Right lung (tissue), 5 donors: ENCODE measurements around the gene BCAR1. TPM values are rescaled to one million over a fixed set of nuclear protein-coding genes. Genes with fewer than 3 reads are reported as not detected.

ENCODE experiments used
- DNase-seq, 2 donors: peaks; one replicate each; pipeline ENCODE4 v3.0.0-alpha.2; 2013
- polyA plus RNA-seq, 5 donors: library from polyadenylated mRNA; unstranded; fragments of 120-200 nt; gene quantifications; one replicate each; pipeline versions ENCODE4 v1.2.1 to v1.2.3, GENCODE V29; 2013; ENCODE audit warnings: inconsistent platforms in 1 of 5, low replicate concordance in 1 of 5; ENCODE audit not compliant: insufficient read length in 5 of 5, insufficient read depth in 1 of 5

BCAR1 gene
- polyA plus RNA-seq, 5 donors: 32.6 to 76.2 (median 54.7) TPM

- no peak for DNase-seq
Observed at GRCh38 chr16:75179208-75179607, 72.2 kb downstream of the BCAR1 start.

Other genes starting within 250 kb of the BCAR1 start
- gene LDHD, start 134.8 kb downstream of the BCAR1 start, polyA plus RNA-seq: 1 to 10 TPM; 1.7 to 3.4 (median 3.1) TPM
- 10 to 100 TPM; 18.6 to 30.5 (median 22.0) TPM for gene ZFP1, start 103.1 kb downstream of the BCAR1 start, polyA plus RNA-seq
- gene CTRB2, start 44.5 kb downstream of the BCAR1 start, polyA plus RNA-seq: not detected
- gene CTRB1, start 32.6 kb downstream of the BCAR1 start, polyA plus RNA-seq: under 1 TPM in 2 of 5 donors, not detected in 3; 0.09 to 0.12 TPM
- 100 to 1,000 TPM; 139 to 173 (median 147) TPM for gene CFDP1, start 181.9 kb upstream of the BCAR1 start, polyA plus RNA-seq
- 10 to 100 TPM; 27.5 to 42.3 (median 37.3) TPM for gene TMEM170A, start 213.1 kb upstream of the BCAR1 start, polyA plus RNA-seq
- gene CHST6, start 243.8 kb upstream of the BCAR1 start, polyA plus RNA-seq: 1 to 10 TPM in 3 of 5 donors, under 1 TPM in 2; 0.80 to 2.1 (median 1.6) TPM